ENCODE data around the gene ACOXL.

The ACOXL gene

DNA sequence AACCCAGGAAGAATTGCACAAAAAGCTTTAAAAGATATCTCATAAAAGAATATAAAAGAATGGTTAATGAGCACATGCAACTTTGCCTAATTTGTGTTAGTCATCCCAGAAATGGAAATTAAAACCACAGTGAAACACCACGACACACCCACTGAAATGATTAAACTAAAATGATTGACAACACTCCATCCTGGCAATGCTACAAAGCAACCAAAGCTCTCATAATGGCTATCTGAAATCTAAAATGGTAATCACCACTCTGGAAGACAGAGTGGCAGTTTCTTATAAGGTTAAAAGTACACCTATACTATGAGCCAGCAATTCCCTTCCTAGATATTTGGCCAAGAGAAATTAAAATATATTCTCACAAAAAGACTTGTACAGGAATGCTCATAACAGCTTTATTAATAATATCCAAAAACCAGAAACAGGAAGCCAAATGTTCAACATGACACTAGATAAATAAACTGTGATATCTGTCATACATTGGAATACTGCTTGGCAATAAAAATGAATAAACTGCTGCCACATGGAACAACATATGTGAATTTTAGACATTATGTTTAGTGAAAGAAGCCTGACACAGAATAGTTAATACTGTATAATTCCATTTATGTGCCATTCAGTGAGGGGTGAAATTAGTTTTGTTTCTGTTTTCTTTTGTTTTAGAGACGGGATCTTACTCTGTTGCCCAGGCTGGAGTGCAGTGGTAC lies 283.1 kb downstream of the ACOXL start:
- DNase-seq (ENCODE audit: low read depth) = no peak

DNA sequence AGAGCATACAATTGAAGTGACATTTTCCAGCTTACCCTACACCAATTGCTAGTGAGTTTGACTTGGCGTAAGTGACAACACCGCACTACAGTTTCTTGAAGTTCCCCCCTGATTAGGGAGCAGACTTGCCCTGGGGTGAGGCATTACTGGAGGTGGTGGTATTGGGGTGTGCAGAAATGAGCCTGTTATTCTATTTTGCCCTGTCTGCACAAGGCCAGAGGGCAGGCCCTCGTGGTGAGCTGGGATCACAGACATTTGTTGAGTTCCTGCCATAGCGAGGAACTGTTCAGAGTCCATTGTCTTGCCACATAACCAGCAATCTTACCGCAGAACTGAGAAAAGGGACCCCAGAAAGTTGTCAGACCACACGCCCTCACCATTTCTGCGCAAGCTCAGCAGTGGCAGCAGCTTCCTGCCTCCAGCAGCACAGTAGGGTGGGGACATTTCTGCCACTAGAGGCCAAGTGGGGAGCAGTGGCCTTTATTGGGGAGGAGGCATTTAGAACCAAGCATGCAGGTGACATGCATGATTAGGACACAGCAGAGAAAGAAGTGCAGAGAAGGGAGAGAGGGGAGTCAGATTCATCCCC lies 284.8 kb downstream of the ACOXL start:
- DNase-seq (ENCODE audit: low read depth) = no peak

DNA sequence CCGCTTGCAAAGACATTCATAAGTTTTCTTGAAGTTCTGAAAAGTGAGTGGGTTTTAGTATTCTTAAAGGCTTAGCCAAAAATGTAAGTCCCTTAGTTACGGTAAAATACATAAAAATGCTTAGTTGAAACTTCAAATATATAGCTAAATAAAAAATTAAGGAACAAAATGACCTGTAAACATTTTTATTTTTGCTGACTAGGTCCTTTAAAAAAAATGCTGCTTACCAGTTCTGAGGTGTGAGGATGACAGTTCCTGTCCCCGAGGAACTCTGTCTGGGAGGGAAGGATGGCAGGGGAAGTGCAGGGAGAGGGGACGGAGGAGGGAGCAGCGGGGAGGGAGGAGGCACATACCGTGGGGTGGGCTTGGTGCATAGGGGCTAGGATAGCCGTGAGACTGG lies 285.5 kb downstream of the ACOXL start:
- no peak for DNase-seq (ENCODE audit: low read depth)

DNA sequence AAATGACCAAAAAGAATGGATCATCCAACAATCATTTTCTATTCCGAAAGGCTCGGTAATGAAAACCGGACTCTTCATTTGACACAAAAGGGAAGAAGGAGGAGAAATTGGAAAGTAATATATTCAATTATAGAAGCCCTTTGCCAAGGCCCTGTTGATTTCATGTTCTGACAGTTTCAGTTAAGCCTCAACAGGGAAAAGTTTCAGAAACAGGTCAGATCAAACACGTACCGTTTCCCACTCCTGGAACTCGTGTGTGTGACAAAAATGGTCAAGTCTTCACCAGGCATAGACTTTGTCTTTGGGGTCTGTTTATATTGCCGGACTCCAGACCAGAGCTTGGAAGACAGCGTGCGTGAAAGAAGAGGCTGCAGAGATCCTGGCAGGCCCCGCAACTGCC lies 287.0 kb downstream of the ACOXL start:
- no peak for DNase-seq (ENCODE audit: low read depth)

DNA sequence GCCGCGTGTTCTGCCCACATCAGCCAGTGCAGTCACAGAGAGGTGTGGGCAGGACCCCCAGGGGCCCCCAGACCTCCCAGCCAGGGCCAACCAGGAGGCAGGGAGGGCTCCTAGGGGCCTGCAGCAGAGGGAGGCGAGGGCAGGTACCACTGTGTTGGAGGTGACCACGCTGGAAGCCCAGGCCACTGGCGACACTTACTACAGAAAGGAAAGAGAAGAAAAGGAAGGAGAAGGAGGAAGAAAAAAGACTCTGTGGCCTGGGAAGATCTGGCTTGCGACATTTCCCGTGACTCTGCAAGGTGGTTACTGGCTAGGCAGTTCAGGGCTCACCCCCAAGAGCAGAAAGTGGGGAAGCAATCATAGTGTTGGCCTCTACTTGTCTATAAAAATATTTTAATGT lies 290.3 kb downstream of the ACOXL start:
- no peak for DNase-seq (ENCODE audit: low read depth)

DNA sequence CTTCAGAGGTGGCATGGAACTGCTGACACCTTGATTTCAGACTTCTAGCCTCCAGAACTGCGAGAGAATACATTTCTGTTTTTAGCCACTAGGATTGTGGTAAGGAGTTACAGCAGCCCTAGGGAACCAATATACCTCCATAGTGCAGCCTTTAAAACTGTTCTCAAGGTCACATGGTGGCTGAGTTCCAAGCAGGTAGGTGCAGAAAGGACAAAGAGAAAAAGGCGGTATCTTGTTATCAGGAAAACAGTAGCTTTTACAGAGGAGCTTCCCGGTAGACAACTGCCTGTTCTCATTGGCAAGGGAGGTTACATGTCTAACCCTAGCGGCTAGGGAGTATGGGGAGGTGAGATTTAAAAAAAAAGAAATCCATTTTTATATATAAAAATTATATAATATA lies 292.1 kb downstream of the ACOXL start:
- no peak for DNase-seq (ENCODE audit: low read depth)

DNA sequence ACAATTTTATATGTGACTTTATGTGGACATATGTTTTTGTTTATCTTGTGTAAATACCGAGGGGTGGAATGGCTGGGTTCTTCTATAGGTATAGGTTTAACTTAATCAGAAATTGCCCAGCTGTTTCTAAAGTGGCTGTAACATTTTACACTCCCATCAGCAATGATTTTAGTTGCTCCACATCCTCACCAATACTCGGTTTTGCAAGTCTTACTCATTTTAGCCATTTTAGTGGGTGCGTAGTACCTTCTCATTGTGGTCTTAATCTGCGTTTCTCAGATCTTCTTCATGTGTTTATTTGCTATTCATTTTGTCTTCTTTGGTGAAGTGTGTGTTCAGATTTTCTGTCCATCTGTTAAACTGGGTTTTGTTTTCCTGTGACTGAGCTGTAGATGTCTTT lies 292.9 kb downstream of the ACOXL start:
- DNase-seq (ENCODE audit: low read depth) = no peak

DNA sequence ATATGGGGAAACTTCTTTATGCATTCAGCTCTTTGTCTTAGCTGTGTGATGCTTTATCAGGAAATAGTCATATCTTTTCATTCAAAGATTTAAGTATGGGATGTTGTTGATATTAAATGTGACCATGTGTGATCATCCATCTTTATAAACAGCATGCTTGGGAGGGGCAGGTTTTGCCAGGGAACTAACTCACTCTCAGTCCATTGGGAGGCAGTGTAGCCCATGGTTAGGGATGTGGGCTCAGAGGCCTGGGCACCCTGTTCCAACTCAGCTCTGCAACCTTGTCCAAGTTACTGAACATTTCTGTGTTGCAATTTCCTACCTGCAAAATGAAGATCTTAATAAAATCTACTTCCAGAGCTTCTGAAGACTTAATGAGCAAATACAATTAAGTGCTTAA lies 296.3 kb downstream of the ACOXL start:
- no peak for DNase-seq (ENCODE audit: low read depth)

DNA sequence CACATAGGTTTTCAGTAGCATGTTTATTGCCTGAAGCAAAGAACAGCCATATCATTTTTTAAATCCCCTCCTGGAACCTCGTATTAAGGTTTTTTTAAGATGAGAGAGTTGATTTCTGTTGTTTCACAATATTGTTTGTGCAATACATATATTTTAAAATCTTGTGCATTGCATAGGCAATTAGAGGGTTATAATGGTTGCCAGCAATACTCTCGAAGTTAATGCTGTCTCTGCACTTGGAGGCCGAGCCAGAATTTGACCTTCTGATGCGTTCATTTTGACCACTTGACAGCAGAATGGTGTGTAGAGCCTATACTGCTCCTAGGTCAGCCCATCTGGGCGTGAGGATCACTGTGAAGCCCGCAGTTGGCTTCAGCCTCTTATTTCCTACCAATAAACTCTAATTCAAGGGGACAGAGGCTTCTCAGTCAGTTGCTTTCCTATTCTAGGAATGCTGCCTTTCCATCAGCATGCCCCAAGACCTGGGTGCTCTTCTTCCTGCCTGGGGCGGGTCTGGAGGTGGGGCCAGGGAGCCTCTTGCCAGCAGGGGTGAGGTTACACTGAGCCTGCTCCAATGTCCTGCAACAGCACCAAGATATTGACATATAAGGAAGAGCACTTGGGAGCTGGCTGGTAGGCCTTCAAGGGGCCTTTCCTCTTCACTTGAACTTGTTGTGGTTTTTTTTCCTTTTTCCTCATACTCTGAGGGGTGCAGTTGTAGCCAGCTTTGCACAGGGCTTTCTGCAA lies 297.0 kb downstream of the ACOXL start:
- DNase-seq (ENCODE audit: low read depth) = no peak

DNA sequence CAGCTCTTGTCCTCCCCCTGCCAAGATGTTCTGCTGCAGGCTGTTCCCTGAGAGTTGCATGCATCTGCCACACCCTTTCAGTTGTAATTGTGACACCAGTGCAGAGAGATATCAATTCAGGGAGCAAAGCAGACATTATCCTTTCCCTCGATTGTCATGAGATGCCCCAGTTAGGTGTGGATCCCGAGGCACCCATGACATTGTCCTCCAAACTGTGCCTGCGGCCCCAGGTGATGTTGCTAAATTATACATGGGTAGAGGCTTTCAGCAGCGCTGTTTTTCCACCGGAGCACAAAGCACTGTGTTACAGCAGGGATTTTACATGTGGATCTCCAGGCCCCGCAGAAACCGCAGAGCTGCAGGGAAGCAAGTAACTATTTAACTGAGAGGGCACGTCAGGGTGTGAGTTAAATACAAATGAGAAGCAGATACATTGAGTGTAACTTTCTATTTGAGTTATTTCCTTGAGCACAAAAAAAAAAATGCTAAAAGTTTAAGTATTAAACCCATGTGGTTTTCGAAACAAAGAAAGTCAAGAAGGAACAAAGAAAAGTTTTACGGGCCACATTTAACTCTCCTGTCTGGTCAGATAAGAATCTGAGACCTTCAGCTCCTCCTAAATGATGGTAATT lies 298.0 kb downstream of the ACOXL start:
- no peak for DNase-seq (ENCODE audit: low read depth)

DNA sequence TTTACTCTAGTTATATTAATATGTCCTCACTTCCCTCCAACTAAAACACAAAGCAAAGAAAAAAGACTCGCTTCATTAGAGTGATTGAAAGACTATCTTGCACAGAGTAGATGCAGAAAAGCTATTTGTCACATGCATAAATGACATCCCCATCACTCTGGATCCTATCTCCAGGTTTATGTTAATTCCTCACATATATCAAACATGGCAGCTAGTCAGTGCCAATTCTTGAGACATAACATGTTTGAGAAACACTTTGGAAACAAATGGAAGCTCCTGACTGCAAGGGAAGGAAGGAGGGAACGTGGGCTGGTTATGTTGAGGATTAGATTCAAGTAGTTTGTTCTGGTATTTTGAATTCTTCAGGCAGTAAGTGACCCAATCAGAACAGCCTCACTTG lies 298.6 kb downstream of the ACOXL start:
- DNase-seq (ENCODE audit: low read depth) = no peak

DNA sequence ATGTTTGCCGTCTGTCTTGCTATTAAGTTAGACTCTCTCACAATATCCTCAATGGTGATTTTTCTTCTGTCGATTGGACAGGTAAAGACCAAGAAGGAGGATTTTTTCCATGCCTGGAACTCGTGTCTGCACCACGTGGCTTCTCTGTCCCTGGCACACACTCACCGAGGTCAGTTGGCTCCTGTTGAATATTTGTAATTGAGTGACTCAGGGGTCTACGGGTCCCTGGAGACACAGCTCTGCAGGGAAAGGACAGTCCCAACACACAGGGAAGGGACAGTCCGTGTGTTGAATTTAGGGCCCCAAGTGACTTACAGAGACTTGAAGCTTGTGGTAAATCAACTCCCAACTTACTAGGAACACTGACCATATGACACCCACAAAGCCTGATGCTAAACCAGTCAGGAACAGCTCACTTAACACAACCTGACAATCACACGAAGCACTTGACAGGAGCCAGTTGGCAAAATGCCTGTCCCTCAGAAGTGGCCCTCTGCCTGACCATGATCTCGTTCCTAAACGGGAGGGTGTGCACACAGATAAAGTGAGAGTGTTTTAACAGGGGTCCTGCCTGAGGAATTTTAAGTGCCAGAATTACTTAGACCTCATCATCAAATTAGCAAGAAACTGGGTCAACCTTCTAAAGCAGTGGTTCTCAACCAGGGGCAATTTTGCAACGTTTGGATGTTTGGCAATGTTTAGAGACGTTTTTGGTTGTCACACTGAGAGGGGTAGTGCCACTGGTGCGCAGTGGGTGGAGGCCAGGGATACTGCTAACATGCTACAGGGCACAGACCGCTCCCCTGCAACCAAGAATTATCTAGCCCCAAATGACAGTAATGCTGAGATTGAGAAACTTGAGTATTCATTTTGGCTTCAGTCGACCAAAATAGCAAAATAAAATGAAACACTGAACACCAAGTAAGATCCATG lies 299.4 kb downstream of the ACOXL start:
- DNase-seq (ENCODE audit: low read depth) = no peak

DNA sequence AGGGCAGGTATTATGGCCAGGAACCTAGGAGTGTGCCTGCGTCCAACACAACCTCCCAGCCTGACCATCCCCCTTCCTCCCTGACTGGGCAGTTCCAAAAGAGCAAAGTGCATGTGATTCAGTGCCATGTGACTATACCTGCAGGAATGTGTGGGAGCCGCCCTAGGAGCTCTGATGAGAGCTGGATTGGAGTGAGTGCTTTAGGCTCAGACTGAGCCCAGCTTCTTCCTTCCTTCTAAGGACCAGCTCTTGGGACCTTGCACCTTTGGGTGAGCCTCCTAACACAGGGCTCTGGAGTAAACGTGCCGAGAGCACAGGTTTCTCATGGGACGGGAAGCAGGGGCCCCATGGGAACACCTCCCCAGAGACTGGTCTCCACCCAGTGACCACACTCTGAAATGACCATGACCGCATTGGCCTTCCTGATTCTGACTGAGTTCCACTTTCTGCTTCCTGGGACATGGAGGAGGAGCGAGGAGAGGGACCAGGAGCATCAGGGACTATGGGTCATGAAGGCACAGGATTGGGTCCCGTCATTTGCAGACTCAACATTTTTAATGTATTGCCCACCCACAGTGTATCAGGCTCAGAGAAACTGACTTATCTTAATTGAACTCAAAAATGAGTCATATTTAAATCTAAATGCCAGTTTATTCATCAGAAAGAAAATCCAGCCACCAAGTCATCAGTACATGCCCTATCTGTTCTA lies 300.5 kb downstream of the ACOXL start:
- DNase-seq (ENCODE audit: low read depth) = no peak

DNA sequence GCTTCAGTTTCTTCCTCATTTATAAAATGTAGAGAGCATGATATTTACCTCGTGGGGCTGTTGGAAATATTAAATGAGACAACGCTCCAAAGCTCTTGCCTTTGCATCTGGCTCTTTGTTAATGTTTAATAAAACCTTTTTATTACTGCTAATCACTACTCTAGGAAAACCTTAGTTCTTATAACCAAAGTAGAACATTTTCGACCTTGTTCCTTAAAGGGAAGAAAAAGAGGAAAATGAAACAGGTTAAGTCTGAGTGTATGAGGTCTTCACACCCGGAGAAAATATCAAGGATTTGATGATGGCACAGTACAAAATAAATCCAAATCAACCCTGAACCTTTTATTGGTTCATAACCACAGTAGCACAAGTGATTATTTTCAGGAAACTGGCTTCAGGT lies 301.8 kb downstream of the ACOXL start:
- DNase-seq (ENCODE audit: low read depth) = no peak

DNA sequence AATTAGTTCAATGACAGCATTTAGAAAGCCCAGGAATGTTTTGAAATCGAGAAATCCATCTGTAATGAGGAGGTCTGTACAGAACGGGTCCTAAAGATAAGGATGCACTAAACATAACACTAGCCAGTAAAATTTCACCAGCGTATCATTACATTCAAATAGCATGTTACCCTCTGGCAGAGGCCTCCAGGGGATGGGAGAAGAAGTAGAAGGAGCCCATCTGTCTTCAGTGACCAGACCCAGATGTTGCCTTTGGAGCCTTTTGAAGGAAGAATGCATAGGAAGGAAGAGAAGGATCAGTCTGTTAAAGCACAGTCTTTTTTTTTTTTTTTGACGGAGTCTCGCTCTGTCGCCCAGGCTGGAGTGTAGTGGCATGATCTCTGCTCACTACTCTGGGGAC lies 302.2 kb downstream of the ACOXL start:
- no peak for DNase-seq (ENCODE audit: low read depth)

DNA sequence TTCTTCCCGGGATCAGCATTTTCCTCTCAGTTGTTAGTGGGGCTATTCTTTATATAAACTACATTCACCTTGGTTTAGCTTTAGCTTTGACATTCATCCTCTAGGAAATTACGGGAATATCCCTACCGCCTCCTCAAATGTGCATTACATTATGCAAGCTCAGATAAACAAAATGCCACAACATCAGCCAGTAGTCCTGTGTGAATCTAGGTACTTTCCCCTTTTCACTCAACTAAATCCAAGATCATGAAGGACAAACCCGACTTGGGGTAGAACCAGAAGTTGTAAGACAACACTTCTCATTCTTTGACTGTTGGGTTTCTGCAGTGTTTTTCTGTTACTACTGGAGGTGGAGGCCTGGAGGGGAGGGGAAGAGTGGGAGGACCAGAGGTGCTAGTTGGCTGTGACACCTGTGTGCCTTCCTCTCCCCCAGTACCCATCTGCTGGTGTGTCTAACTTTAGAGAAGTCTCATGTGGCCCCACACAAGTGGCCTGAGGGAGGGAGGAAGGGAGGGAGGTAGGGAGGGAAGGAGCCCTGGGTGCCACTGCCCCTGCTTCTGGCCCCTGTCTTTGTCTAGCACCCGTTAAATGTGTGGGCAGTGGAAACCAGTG lies 303.6 kb downstream of the ACOXL start:
- DNase-seq (ENCODE audit: low read depth) = no peak

DNA sequence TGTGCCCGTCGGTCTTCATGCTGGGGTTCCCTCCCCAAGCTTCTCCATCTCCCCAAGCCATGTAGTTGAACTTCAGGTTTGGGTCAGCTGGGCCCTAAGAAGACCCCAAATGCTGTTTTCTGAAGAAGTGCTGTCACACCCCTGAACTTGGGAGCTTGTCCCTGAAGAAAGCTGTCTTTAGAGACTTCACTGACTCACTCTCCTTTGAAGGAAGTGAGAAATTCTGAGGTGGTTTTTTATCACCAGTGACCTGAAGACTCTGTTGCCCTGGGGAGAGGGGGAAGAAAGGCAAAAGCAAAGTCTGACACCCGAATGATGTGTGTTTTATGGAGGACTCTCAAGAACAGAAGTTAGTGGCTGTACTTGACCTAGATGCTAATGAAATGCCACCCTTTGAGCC lies 304.8 kb downstream of the ACOXL start:
- DNase-seq (ENCODE audit: low read depth) = no peak

DNA sequence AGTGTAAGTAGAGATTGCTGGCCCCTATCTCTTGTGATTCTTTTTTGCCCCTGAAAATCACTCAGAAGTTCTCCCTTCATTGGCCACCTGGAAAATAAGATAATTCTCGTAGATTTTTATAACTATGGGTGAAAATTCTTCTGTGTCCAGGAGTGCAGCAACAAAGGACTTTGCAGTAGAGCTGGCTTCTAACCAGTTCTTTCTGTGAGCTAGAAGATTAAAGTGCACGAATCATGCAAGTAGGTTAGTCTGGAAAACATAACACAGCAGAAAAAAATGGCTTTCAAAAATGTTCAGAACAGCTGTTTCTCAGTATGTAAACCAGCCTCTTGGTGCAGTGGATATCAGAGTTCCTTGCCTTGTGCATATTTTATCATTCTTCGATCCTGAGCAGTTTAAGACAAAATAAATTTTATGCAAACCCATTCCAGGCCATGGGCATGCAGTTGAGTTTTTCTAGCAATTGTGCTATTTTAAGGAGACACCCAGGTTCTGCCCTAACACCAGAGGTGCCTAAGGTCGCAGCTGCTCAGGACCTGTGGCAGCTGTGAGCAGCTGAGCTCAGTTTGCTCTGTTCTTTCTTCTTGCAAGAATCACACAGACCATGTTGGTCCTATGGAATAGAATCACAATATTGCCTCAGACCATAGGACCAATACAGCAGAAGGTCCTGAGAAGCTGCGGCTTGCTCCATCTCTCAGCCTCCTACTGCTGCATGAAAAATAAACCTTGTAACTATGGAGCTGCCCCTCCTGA lies 307.4 kb downstream of the ACOXL start:
- DNase-seq (ENCODE audit: low read depth) = no peak

DNA sequence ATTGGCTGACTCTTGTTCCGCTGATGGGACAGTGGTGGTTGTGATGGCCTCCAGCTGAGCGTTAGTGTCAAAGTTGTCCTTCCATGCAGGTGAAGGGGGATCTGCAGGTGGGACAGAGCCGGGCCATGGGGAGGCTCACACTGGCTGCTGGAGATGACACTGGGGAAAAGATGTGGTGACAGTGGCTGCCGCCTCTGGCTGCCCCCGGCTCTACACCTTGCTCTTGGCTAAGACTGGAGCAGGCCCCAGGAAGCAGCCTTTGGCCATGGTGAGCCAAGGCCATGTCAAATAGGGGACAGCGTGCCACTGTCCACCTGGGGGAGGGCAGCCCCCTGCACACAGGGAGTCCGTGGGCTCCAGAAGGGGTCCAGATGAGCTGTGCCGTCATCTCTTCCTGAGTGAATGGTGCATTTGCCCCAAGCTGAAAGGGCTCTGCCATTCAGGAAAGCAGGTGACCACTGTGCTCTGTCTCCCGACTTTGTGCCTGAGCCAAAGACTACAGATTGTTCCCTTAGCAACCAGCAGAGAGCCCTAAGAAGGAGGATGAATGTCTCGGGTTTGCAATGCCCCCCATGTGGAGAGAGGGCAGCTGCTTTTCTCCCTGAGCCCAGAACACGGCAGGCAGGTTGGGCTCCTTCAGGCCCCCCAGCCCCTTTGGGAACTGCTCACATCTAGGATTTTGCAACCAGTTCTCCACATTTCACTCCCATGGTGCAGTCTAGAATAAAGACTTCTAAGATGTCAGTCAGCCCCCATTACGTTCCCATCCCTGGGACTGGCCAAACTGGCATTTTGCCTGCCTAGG lies 309.2 kb downstream of the ACOXL start:
- no peak for DNase-seq (ENCODE audit: low read depth)
